Tibial nerve (tissue), 3 donors: ENCODE measurements around the gene CELSR1.

ENCODE experiments used
- EP300 ChIP-seq, 2 donors: sonication (generic); formaldehyde crosslinking; IDR thresholded peaks; one replicate each; pipeline ENCODE4 v1.6.1; 2017; ENCODE audit warnings: antibody characterized with exemption in 2 of 2, mild to moderate bottlenecking in 1 of 2
- POLR2A ChIP-seq, 2 donors: fragments of 450-650 bp; IDR thresholded peaks; one replicate each; pipeline ENCODE4 v1.6.1; 2017; ENCODE audit warnings: antibody characterized with exemption in 2 of 2, mild to moderate bottlenecking in 2 of 2, moderate library complexity in 2 of 2

DNA sequence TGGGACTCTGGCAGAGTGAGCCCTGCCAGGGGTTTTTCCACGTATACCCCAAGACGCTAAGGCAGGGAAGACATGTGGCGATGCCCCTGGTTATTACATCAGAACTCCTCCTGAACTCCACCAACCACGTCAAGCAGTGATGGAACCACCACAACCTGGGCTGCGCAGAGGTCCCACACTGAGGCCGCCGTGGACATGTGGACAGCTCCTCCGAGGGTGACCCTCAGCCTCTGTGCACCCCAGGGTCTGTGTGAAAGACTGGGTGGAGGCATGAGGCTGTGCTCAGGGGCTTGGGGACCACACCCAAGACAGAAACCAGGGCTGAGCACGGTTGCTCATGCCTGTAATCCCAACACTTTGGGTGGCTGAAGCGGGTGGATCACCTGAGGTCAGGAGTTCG, 149.7 kb downstream of the CELSR1 start:
- no peak for TF ChIP-seq POLR2A (IDR thresholded peaks at IDR 0.05)
- no peak for TF ChIP-seq EP300 (IDR thresholded peaks at IDR 0.05)
